HUES64 (cell line): ENCODE data around the gene TCF7. TPM values are rescaled to one million over a fixed set of nuclear protein-coding genes. Genes with fewer than 3 reads are reported as not detected.

Source experiments
- H3K27ac ChIP-seq: 2 replicates; pipeline ENCODE4 v1.7.0; 2013; ENCODE audit warnings: low read depth, low read length, inconsistent platforms
- H3K27me3 ChIP-seq: 2 replicates; pipeline ENCODE4 v1.6.1; 2013; ENCODE audit warnings: mild to moderate bottlenecking, low read length; ENCODE audit not compliant: insufficient read depth
- H3K36me3 ChIP-seq: 2 replicates; pipeline ENCODE4 v1.6.1; 2013; ENCODE audit warnings: mild to moderate bottlenecking, low read length; ENCODE audit not compliant: insufficient read depth
- H3K4me1 ChIP-seq: 2 replicates; pipeline ENCODE4 v1.6.1; 2013; ENCODE audit warnings: mild to moderate bottlenecking, low read length, moderate library complexity; ENCODE audit not compliant: insufficient read depth
- H3K4me3 ChIP-seq: 2 replicates; pipeline ENCODE4 v1.5.1; 2013; ENCODE audit warnings: mild to moderate bottlenecking, low read length, moderate library complexity
- H3K9ac ChIP-seq: 2 replicates; pipeline ENCODE4 v1.6.1; 2013; ENCODE audit warnings: mild to moderate bottlenecking, low read depth, low read length
- H3K9me3 ChIP-seq: 2 replicates; pipeline ENCODE4 v1.6.1; 2013; ENCODE audit warnings: low read depth, low read length; ENCODE audit not compliant: insufficient read depth
- WGBS: fragments of 150-250, 120-280 bp; methylation state at CpG from one replicate; pipeline ENCODE4 v1.1.7; 2013; ENCODE audit warnings: missing lambda C conversion rate; 5-methylcytosine and 5-hydroxymethylcytosine counted together
- polyA plus RNA-seq, 2 experiments: library from polyadenylated mRNA; stranded (reverse); fragments of 50-300 nt; gene quantifications; one replicate each; pipeline ENCODE4 v1.2.3, GENCODE V29; 2013

The TCF7 gene
- polyA plus RNA-seq (2013, experiment 1 of 2): 10.2 TPM
- polyA plus RNA-seq (2013, experiment 2 of 2): 10.4 TPM

DNA sequence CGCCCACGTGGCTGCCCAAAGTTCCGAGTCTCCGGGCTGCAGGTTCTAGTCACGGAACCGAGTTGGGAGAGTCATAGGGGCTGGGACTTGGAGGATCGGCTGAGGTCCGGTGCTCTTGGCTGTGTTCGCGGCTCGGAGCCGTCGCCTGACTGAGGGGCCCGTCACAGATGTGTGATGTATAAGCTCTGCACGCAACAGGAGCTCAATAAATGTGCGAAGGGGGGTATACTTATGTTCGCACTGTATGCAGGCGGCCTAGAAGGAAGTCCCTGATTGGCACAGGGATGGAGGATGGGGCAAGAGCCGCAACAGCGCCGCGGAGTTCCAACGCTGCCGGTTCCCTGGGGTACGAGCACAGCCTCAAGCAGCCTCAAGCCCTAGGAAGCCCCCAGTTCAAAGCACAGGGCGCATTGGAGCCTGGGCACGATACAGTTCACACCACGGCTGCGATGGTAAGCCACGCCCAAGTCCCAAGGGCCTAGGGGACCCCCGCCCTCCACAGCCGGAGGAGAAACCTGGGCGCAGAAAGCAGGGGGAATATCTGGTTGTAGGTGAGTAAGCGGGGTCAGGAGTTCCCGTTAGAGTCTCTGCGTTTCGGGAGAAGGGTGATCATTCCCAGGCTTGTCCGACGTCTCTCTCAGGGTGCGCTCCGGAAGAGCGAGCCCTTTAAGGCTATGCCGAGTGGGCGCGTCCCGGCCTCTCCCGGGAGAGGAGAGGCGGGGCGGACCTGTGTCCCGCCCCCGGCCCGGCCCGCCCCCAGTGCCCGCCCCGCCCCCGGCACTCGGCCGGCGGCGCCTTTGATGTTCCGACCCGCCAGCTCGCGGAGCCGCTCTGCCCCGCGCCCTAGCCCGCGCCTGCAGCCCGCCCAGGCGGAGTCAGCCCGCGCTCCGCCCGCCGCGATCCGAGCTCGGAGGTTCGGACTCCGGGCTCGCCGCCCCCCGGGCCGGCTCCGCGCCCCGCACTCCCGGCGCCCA lies at the start of gene TCF7:
Gene TCF7, plus strand, starts transcription at position 780 of the 974 bp plus-strand sequence. CDS start 226 bp downstream, outside the sequence.
- Histone ChIP-seq H3K36me3 (peaks cover 9% of the 10 kb centered on the region; the same call in 1 of the 2 replicates), H3K9me3 (no peaks in the 10 kb centered on the region), H3K9ac (peak within 1 kb of the TSS; percentile 57), H3K27ac (peak within 1 kb of the TSS; percentile 59; the same call in 1 of the 2 replicates), H3K4me3 (peak within 1 kb of the TSS; percentile 75), H3K27me3 (peaks cover 27% of the 10 kb centered on the region), H3K4me1 (peaks cover 12% of the 10 kb centered on the region)
- WGBS: 17% methylated on average over 90 of the region's 90 CpGs

DNA sequence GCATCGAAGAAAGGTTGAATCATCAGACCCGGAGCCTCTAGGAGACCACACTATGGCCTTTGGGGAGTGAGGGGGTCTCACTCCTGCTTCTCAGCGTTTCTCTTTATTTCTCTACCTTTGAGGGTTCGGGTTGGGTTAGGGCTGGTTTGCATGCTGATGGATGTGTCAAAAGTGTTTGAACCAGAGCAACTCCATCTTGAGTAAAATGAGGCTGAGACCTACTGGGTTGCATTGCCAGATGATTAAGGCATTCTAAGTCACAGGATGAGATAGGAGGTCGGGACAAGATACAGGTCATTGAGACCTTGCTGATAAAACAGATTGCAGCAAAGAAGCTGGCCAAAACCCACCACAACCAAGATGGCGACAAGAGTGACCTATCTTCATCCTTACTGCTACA lies 44.9 kb upstream of the TCF7 start:
- no peak overlapping the region for H3K4me3 ChIP-seq
- no peaks in the 10 kb centered on the region for H3K36me3 ChIP-seq
- H3K9me3 ChIP-seq: no peaks in the 10 kb centered on the region
- peaks cover 14% of the 10 kb centered on the region; the same call in 1 of the 2 replicates for H3K27me3 ChIP-seq
- peaks cover 10% of the 10 kb centered on the region; the same call in 1 of the 2 replicates for H3K4me1 ChIP-seq
- H3K27ac ChIP-seq: no peak overlapping the region
- 91% methylated on average over 6 of the region's 6 CpGs for WGBS
- H3K9ac ChIP-seq: no peak overlapping the region

DNA sequence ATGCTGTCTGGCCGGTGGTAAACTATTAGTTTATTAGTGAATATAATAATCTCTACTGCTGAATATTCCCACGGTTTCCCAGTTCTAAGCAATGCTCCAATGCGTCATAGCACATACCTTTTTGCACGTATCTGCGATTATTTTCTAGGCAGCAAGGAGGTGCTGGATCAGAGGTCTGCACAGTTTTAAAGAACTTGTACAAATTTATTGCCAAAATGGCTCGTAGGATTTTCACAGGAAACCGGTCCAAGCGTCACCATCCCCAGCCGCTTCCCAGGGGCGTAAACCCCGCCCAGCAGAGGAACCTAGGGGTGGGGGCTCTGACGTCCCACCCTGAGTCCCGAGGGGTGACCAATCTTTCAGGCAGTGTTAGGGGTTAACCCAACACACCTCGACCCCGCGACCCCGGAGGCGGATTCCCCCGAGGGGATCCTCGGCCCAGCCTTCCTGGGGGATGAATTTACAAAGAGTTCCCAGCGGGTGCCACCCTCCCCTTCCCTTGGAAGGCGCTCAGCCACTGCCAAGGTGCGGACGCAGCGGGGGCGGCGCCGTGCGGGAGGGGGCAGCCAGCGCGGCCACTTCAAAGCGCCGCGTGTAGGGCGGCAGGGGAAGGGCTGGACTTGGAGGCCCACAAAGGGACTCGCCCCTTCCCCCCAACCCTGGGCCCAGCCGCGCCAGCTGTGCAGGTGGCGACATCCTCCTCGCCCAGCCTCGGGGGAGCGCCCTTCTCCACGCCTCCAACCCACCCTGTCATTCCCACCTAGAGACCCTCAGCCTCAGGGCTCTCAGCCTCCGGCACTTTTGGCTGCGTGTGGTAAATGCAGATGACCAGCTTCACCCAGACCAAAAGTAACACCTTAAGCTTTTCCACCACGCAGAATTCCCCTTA lies 43.5 kb upstream of the TCF7 start:
- 4% methylated on average over 44 of the region's 46 CpGs for WGBS
- Histone ChIP-seq H3K27ac (peak overlapping the region; percentile 36; the same call in 1 of the 2 replicates), H3K9me3 (no peaks in the 10 kb centered on the region), H3K9ac (peak overlapping the region; percentile 9; the same call in 1 of the 2 replicates), H3K4me3 (peak overlapping the region; percentile 55), H3K36me3 (no peaks in the 10 kb centered on the region), H3K4me1 (peaks cover 10% of the 10 kb centered on the region; the same call in 1 of the 2 replicates), H3K27me3 (peaks cover 14% of the 10 kb centered on the region; the same call in 1 of the 2 replicates)

DNA sequence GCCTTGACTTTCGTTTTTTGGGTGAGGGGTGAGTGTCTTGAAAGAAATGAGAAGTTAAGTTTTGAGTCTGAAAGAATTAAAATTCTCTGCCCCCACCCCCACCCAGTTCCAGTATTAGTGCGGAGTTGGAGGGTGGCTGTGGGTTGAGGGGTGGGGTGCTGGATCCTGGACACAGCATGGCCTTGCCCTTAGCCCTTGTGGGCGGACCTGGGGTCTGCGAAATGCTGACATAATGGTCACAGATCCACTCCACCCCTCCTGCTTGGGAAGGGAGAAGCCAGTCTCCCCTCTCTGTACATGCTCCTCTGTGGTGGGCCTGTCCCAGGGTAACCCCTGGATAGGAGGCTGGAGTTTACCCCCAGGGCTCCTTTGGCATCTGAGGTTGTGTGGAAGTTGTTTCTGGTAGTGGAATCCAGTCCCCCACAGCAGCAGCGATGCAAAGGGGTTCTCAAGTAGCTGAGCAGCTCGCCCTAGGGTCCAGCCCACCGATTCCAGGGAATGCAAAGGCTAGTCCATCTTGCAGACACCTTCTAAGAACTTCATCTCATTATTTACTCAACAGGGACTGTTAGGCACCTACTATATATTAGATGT lies 42.8 kb upstream of the TCF7 start:
- Histone ChIP-seq H3K36me3 (no peaks in the 10 kb centered on the region), H3K4me3 (peak overlapping the region; percentile 55), H3K9me3 (no peaks in the 10 kb centered on the region), H3K9ac (peak overlapping the region; percentile 9; the same call in 1 of the 2 replicates), H3K27me3 (peaks cover 14% of the 10 kb centered on the region; the same call in 1 of the 2 replicates), H3K27ac (no peak overlapping the region), H3K4me1 (peaks cover 10% of the 10 kb centered on the region; the same call in 1 of the 2 replicates)
- 83% methylated on average over 5 of the region's 7 CpGs for WGBS

DNA sequence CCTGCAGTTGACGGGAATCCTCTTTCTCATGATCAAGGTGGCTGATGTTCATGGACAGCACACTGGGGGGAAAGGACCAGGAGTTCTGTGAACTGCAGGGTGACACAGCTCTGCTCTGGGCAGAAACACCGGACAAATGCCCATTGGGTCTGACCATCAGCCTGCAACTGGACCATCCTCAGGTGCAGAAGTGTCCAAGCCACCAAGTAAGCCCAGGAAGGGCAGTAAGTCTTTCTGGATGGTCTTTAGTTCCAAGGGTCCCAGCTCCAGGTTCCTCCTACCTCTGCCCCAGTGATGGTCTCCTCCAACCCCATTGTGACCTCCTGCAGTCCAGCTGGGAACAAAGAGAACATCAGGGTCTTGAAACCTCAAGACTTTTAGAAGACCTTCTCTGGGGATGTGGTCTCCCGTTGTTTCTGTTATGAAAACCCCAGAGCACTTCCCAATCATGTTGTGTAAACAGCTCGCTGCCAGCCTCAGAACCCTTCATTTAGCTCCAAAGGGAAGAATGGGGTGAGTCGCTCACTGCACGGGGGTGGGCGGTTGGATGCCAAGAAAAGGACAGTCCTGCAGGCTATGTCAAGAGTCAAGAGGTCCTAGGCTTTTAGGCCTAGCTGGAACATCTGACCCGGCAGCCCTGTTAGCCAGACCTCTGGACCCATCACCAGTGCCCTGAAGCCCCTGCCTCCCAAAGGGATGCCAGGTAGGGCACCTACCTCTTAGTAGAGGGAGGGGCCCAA lies 41.8 kb upstream of the TCF7 start:
- WGBS: 90% methylated on average over 8 of the region's 8 CpGs

DNA sequence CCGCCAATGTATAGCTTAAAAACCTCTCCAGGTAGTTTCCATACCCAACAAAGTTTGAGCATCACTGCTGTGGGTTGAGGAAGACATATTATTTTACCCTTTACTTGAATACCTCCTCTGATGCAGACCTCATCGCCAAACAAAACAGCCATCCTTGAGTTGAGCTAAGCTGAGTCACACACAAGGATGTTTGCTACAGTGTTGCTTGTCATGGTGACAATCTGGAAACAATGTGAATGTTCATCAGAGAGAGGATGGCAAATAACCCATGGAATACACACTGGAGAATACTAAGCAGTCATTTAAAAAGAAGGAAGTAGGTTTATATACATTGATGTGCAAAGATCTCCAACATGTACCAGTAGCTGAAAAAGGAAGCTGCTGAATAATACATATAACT lies 41.1 kb upstream of the TCF7 start:
- H3K4me3 ChIP-seq: no peak overlapping the region
- H3K9me3 ChIP-seq: no peaks in the 10 kb centered on the region
- H3K27me3 ChIP-seq: peaks cover 14% of the 10 kb centered on the region; the same call in 1 of the 2 replicates
- H3K27ac ChIP-seq: no peak overlapping the region
- no peak overlapping the region for H3K9ac ChIP-seq
- H3K36me3 ChIP-seq: no peaks in the 10 kb centered on the region
- H3K4me1 ChIP-seq: peaks cover 10% of the 10 kb centered on the region; the same call in 1 of the 2 replicates
- 71% methylated on average over 2 of the region's 2 CpGs for WGBS

More for the DNA sequence above, 41.8 kb upstream of the TCF7 start:
- H3K9ac ChIP-seq: no peak overlapping the region
- H3K27ac ChIP-seq: no peak overlapping the region
- no peaks in the 10 kb centered on the region for H3K36me3 ChIP-seq
- H3K4me1 ChIP-seq: peaks cover 10% of the 10 kb centered on the region; the same call in 1 of the 2 replicates
- H3K9me3 ChIP-seq: no peaks in the 10 kb centered on the region
- no peak overlapping the region for H3K4me3 ChIP-seq
- H3K27me3 ChIP-seq: peaks cover 14% of the 10 kb centered on the region; the same call in 1 of the 2 replicates

DNA sequence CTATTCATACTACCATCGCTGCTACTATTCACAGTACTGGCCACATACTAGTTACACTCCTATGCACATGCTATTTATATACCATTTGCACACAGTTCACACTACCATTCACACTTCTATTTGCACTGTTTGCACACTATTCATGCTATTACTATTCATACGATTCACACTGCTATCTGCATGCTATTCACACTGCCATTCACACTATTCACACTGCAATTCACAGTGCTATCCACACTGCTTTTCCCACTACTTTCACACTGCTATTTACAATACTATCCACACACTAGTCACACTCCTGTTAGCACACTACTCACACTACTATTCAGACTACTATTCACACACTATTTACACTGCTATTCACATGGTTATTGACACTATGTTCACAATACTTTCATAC lies 39.4 kb upstream of the TCF7 start:
- no peaks in the 10 kb centered on the region for H3K9me3 ChIP-seq
- 92% methylated on average over 2 of the region's 2 CpGs for WGBS
- H3K4me1 ChIP-seq: peaks cover 10% of the 10 kb centered on the region; the same call in 1 of the 2 replicates
- H3K36me3 ChIP-seq: no peaks in the 10 kb centered on the region
- H3K27ac ChIP-seq: no peak overlapping the region
- no peak overlapping the region for H3K4me3 ChIP-seq
- peaks cover 14% of the 10 kb centered on the region; the same call in 1 of the 2 replicates for H3K27me3 ChIP-seq
- no peak overlapping the region for H3K9ac ChIP-seq

DNA sequence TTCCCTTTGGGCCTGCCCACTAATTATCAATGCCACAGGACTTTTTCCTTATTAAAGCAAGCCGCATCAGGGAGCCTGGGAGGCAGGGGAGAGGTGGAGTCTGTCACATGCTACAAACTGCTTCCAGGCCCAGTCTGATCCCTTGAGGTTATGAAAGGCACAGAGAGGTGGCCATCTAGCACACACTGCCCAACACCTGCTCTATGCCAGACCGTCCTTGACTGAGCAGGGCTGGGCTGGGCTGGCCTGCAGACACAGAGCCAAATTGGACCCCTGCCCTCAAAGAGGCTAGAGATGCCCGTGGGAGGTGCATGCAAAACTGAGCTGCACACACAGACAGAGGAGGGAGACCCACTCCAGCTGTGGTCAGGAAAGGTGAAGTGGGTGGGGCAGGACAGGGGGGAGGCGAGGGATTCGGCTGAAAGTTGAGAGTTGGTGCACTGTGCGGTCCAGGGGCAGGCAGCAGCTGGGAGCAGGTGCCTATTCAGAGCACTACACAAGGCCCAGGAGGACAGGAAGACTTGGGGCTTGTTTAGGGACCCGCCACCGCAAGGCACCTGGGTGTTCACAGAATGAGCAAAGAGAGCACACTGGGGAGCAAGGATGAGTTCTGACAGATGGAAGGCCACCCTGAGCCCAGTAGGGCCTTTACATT lies 36.4 kb upstream of the TCF7 start:
- Histone ChIP-seq H3K27me3 (no peaks in the 10 kb centered on the region), H3K36me3 (no peaks in the 10 kb centered on the region), H3K4me3 (no peak overlapping the region), H3K27ac (no peak overlapping the region), H3K9ac (no peak overlapping the region), H3K4me1 (no peaks in the 10 kb centered on the region), H3K9me3 (no peaks in the 10 kb centered on the region)
- WGBS: 84% methylated on average over 8 of the region's 8 CpGs

DNA sequence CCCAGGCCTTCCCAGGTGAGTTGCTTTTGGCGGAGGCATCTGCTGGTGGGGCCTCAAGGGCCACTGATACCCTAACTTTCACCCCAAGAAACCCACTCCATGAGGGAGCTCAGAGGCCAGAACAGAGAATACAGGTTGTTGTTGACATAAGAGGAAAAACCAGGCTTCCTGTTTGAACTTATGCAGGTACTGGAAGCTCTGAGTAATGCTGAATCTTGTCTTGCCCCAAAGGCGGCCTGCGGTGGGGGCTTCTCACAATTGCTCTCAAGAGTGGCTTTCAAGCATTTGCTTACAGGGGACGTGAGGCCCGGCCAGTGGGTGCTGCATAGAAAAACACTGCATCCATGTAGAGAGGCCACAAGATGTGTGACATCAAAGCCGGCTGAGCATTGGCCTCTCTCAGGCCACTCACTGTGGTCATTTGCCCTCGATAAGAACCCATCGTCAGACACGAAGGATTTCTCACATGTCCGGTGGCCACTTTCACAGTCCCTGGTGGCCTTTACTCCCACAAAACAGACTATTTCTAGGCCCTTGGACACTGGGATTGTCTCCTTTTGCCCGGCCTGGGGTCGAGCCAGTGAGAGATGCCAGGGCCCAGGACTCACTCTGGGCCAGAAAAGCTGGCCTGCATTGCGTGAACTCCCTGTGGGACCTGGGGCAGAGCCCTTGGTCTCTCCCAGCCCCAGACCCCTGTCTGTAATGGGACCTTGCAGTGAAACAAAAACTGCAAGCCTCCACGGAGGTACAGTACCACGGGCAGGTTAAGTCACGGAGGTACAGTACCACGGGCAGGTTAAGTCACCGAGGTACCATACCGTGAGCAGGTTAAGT lies 34.5 kb upstream of the TCF7 start:
- WGBS: 89% methylated on average over 19 of the region's 19 CpGs
- Histone ChIP-seq H3K9ac (no peak overlapping the region), H3K36me3 (no peaks in the 10 kb centered on the region), H3K27me3 (no peaks in the 10 kb centered on the region), H3K9me3 (no peaks in the 10 kb centered on the region), H3K4me3 (no peak overlapping the region), H3K4me1 (no peaks in the 10 kb centered on the region), H3K27ac (no peak overlapping the region)
